BJ (cell line): ENCODE measurements around the gene EML6. TPM values are rescaled to one million over a fixed set of nuclear protein-coding genes. Genes with fewer than 3 reads are reported as not detected.

ENCODE experiments used
- CTCF ChIA-PET: fragments of 350-600 bp; formaldehyde crosslinking; extraction: SDS; loops from one replicate; lab custom pipeline; 2021; ENCODE audit warnings: antibody characterized with exemption, inconsistent platforms; lab: Yijun Ruan, JAX
- POLR2A ChIA-PET: fragments of 300-600 bp; sonication (Branson Sonifier 250); formaldehyde crosslinking; extraction: SDS; loops from one replicate; lab custom pipeline; 2021; ENCODE audit warnings: antibody characterized with exemption; lab: Charles Lee
- DNase-seq: peaks from one replicate; pipeline ENCODE4 v3.0.0-alpha.2; 2011; ENCODE audit warnings: low read depth
- H3K27me3 ChIP-seq: 2 replicates; pipeline ENCODE4 v1.6.0; 2011; ENCODE audit warnings: low read length; ENCODE audit not compliant: control insufficient read depth, insufficient read depth
- H3K36me3 ChIP-seq: 2 replicates; pipeline ENCODE4 v1.5.1; 2011; ENCODE audit warnings: low read length; ENCODE audit not compliant: control insufficient read depth, insufficient read depth
- H3K4me3 ChIP-seq: 2 replicates; pipeline ENCODE4 v1.5.1; 2011; ENCODE audit warnings: low read depth, mild to moderate bottlenecking, control low read depth, low read length
- CTCF ChIP-seq: IDR thresholded peaks from 2 replicates; pipeline ENCODE4 v1.5.1; 2011; ENCODE audit warnings: low read depth, mild to moderate bottlenecking, control low read depth, inconsistent platforms, low read length, moderate library complexity; ENCODE audit not compliant: insufficient read depth
- polyA plus RNA-seq: library from polyadenylated mRNA; depleted of rRNA; stranded (reverse); fragments of >200 nt; gene quantifications from 2 replicates; pipeline ENCODE4 v1.2.3, GENCODE V29; 2011

EML6 gene
- polyA plus RNA-seq, 1 experiment = 0.18 TPM

- no peak overlapping the region for H3K4me3 ChIP-seq
- H3K27me3 ChIP-seq = no peaks in the 10 kb centered on the region
- DNase-seq = no peak
- POLR2A ChIA-PET = no interaction called here
- TF ChIP-seq CTCF = no peak
- CTCF ChIA-PET = interaction anchor here (0.6 kb wide), 1 partner anchor 69 kb away, joined by 3 read pairs; no protein-coding TSS in a partner anchor
- no peaks in the 10 kb centered on the region for H3K36me3 ChIP-seq
Measured at GRCh38 chr2:54768772-54769428, 45.4 kb downstream of the EML6 start.

- ChIA-PET POLR2A (no interaction called here), CTCF (interaction anchor here (0.9 kb wide), 1 partner anchor 246 kb away, joined by 3 read pairs; no protein-coding TSS in a partner anchor)
- Histone ChIP-seq H3K36me3 (no peaks in the 10 kb centered on the region), H3K27me3 (no peaks in the 10 kb centered on the region), H3K4me3 (no peak overlapping the region)
- no peak for DNase-seq
- no peak for TF ChIP-seq CTCF
Measured at GRCh38 chr2:54770211-54770610, 46.7 kb downstream of the EML6 start.

- Histone ChIP-seq H3K36me3 (no peaks in the 10 kb centered on the region), H3K4me3 (no peak overlapping the region), H3K27me3 (no peaks in the 10 kb centered on the region)
- CTCF ChIA-PET = interaction anchor here (0.6 to 0.9 kb wide), 2 partner anchors 247 to 498 kb away, joined by 3 read pairs; no protein-coding TSS in a partner anchor
- no peak for DNase-seq
- TF ChIP-seq CTCF = no peak
- POLR2A ChIA-PET = no interaction called here
Measured at GRCh38 chr2:54770676-54771075, 47.2 kb downstream of the EML6 start.

- TF ChIP-seq CTCF = no peak
- no peak overlapping the region for H3K4me3 ChIP-seq
- no peaks in the 10 kb centered on the region for H3K36me3 ChIP-seq
- DNase-seq = no peak
- ChIA-PET POLR2A (no interaction called here), CTCF (interaction anchor here (0.6 to 1.5 kb wide), 3 partner anchors 18 to 499 kb away, joined by 3 read pairs; no protein-coding TSS in a partner anchor)
- H3K27me3 ChIP-seq = no peaks in the 10 kb centered on the region
Measured at GRCh38 chr2:54771166-54771885, 47.9 kb downstream of the EML6 start.

GRCh38 chr2:54772110-54772509 is 48.6 kb downstream of the EML6 start:
- H3K27me3 ChIP-seq = no peaks in the 10 kb centered on the region
- ChIA-PET CTCF (interaction anchor here (0.5 to 1.5 kb wide), 3 partner anchors 9 to 1342 kb away, joined by 3 read pairs; no protein-coding TSS in a partner anchor), POLR2A (no interaction called here)
- no peaks in the 10 kb centered on the region for H3K36me3 ChIP-seq
- TF ChIP-seq CTCF = no peak
- DNase-seq = no peak
- H3K4me3 ChIP-seq = no peak overlapping the region
